GM18502 (cell line): ENCODE measurements around the gene QPRT.
"Not testable (repeated sequence)": the region's sequence is repeated elsewhere in the genome, so short reads cannot be mapped to it uniquely, and the experiment has no call there.

ENCODE experiments used
- ATAC-seq: cut with Tn5 transposase; IDR thresholded peaks from one replicate; pipeline ENCODE4 v1.9.1; 2021; ENCODE audit warnings: mild to moderate bottlenecking; ENCODE audit not compliant: unreplicated experiment, poor library complexity

Gene QPRT

DNA sequence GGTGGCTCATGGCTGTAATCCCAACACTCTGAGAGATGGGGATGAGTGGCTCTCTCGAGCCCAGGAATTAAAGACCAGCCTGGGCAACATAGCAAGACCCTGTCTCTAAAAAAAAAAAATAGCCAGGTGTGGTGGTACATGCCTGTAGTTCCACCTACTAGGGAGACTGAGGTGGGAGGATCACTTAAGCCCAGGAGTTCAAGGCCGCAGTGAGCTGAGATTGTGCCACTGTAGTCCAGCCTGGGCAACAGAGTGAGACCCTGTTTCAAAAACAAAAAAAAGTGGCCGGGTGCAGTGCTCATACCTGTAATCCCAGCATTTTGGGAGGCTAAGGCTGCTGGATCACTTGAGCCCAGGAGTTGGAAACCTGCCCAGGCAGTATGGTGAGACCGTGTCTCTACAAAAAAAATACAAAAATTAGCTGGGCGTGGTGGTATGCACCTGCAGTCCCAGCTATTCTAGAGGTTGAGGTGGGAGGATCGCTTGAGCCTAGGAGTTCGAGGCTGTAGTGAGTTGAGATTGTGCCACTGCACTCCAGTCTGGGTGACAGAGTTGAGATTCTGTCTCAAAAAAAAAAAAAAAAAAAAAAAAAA is 63.8 kb downstream of the QPRT start:
- ATAC-seq, result no peak

DNA sequence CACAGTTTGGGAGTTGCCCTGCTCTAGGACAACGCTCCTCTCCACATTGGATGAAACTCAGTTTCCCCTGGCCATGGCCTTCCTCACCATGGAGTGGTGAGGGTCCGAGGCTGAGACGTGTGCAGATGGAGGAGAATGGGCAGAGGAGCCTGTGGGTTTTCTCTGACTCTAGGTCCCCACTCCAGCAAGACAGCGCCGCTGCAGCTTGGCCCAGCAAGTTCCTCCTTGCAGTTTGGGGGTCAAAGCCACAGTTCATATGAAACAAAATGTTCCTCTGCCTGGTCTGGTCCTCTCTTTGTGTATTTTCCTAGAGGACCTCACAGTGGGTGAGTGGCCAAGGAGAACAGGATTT is 64.5 kb downstream of the QPRT start:
- no peak for ATAC-seq

DNA sequence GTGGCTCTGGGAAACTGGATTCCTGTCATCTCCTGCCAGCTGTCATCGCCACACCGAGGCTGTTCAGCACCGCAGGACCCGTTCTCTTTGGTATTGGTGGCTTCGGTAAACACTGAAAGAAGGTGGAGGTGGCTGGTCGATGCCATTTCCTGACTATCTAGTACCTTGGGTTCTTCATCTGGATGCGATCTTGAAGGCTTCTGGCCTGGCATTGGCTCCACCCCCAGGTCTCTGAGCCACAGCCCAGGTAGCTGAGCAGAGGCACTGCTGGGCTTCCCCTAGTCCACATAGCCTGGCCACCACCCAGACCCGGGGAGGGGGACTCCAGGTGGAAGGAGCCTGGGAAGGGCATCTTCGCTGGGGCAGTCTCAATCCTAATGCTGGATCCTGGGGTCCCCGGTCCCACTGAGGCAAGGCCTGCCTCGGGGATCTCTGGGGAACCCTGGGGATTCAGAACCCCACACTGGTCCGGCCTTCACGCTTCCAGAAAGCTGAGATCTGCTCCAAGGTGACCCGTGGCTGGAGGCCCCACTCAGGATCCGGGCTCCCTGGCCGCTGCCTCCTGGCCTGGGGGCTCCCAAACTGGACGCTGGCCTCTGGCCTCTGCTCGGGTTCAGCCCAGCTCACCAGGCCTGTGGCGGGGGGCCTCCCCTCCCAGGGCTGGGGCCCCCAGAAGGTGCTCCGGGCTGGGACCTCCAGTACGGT is 65.0 kb downstream of the QPRT start:
- no peak for ATAC-seq

DNA sequence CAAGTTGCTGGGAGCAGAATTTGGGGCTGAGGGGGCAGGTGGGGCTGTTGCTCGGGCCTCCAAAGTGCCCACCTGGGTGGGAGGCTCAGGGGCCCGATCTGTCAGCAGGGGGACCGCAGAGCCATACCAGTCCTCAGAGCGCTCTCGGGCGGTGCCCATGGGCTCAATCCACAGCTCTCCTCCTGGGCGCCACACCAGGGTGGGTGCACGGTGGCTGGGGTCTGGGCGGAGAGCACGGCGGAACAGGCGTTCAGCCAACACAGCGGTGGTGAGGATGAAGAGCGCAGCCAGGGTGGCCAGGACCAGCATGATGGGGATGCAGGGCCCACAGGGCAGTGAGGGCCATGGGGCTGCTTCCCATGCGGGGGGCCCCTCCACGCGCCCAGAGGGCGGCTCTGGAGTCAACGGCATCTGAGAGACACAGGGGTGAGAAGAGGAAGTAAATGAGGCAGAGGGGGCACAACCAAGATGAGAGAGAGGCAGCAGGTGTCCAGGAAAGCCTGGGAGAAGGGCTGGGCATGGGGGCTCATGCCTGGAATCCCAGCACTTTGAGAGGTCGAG is 65.6 kb downstream of the QPRT start:
- ATAC-seq, result no peak

DNA sequence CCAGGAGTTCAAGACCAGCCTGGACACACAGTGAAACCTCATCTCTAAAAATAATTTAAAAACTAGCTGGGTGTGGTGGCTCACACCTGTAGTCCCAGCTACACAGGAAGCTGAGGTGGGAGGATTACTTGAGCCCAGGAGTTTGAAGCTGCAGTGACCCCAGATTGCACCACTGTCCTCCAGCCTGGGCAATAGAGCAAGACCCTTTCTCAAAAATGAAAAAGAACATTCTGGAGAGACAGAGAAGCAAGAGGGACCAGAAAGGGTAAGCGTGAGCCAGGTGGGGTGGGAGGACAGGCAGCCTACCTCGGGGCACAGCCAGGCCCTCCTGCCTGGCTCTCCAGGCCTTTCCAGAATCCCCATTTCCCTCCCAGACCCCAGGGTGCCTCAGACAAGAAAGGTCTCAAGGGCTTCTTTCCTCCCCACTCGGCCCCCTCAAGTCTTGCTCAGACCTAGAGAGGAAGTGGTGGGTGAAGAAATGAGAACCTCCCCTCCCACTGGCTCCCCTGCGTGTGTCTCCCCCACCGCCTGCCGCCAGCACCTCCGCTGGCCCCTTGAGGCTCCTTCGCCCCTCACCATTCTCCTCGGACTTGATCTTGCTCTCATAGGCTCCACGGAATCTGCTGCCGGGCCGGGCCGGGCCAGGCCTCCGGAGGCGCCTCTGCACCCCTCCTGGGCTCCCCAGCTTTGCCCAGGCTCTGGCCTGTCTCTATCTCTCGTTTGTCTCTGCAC is 66.3 kb downstream of the QPRT start:
- ATAC-seq, result peak; percentile 44

DNA sequence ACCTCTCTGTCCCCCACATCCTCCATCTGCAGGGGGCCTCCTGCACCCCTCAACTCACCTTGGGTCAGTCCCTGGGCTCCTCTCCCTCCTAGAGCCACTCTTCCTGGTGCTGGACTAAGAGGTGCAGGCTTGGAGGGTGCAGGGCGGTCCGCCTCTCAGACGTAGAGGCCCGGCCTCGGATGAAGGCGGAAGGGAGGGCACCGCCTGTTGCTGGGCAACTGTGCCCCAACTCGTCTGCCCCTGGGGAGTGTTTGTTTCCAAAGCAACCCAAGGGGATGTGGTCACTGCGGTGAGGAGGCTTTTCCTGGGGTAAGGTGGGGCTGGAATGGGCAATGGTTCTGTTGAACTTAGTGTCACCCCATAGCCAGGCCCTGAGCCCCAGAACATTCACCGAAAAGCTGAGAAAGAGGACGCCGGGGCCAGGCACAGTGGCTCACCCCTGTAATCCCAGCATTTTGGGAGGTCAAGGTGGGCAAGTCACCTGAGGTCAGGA is 66.9 kb downstream of the QPRT start, which contains the start of gene C16orf54:
C16orf54 (minus strand) TSS at position 138 of the 493 bp plus-strand sequence. CDS start 1,039 bp downstream, outside the sequence.
- peak; percentile 78 for ATAC-seq

DNA sequence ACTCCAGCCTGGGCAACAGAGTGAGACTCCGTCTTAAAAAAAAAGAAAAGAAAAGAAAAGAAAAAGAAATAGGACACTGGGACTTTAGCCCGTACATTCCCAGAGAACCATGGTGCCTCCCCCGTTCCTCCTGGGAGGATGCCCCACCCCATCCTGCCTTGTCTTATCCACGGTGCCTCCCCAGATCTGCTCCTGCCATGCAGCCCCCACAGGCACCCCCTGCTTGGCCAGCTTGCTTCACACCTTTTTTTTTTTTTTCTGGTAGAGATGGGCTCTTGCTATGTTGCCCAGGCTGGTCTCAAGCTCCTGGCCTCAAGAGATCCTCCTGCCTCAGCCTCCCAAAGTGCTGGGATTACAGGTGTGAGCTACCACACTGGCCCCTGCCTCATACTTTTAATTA is 67.5 kb downstream of the QPRT start:
- not testable (repeated sequence) for ATAC-seq
